Frontal cortex (tissue), 4 donors: ENCODE measurements around the gene ZNF507. TPM values are rescaled to one million over a fixed set of nuclear protein-coding genes. Genes with fewer than 3 reads are reported as not detected.
A peak's percentile ranks its signal among the peaks of the same experiment; 100 is the strongest.

Experiments
- DNase-seq, 2 donors: peaks; one replicate each; pipeline ENCODE4 v3.0.0; 2012; ENCODE audit warnings: low spot score in 2 of 2
- FAIRE-seq: peaks from 2 replicates; lab custom pipeline; 2012; peaks lifted over from hg19 to GRCh38; lab: Jason Lieb, UNC
- total RNA-seq: library from RNA; depleted of rRNA; stranded (reverse); fragments of >200 nt; gene quantifications from one replicate; pipeline ENCODE4 v1.2.3, GENCODE V29; 2014
- donor health status: control.
- donor health status: control.
- donor health status: control.

Gene ZNF507
- 24.1 TPM for total RNA-seq

DNA sequence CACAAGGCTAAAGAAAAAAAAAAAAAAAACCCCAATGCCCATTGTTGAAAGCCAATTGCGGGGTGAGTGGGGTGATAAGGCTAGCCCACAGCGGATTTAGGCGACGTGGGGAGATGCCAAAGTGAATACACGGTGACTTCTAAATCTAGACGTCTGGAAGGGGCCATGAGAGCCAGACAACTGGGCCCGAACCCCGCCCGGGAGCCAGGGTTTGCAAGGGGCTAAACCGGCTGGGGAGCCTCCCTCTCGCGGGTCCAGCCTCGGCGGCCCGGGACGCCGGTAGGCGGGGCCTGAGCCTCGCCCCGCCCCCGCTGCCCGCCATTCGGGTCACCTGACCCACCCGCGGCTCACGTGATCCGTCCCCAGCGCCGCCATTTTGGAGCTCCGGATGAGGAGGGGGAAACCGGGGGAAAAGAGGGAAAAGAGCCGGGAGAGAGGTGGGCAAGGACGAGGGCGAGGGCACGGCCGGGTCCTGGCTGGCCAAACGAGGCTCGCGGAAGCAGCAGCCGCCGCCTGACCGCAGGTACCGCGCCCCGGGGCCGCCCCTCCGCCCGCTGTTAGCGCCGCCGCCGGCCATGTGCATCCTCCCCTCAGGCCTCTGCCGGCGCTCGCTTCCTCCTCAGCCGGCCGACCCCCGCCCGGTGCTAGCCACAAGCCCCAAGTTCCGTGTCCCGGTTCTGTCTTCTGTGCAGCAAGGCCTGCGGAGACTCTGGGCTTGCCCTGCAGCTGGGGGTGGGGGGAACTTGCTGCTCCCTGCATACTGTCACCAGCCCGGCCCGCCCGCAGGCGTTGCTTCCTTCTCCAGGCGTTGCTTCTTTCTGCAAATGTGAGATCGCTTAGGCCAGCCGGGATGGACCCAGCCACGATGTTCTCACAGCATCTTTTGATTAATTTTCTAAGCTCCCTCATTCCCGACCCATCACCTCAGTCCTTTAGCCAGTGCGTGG is at the start of gene ZNF507:
ZNF507 (plus strand) TSS at position 350 of the 947 bp plus-strand sequence. CDS start 7,221 bp downstream, outside the sequence.
- peak; percentile 91 to 94 for DNase-seq
- FAIRE-seq = no peak

DNA sequence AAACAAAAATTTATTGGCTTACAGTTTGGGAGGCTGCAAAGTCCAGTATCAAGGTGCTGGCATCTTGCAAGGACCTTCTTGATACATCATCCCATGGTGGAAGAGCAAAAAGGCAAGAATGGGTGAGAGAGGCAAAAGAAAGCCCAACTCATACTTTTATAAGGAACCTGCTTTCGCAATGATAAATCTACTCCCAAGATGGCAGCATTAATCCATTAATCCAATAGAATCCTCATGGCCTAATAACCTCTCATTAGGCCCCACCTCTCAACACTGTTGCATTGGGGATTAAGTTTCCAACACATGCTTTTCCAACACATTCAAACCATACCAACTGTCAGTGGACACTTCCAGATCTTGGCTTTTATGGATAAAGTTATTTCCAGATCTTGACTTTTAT is 48.7 kb upstream of the ZNF507 start:
- FAIRE-seq (no peak), DNase-seq (no peak)

GRCh38 chr19:32302778-32303177 is 42.6 kb upstream of the ZNF507 start:
- FAIRE-seq = no peak

GRCh38 chr19:32303193-32303592 is 42.2 kb upstream of the ZNF507 start:
- no peak for FAIRE-seq
- no peak for DNase-seq

More at GRCh38 chr19:32302778-32303177, 42.6 kb upstream of the ZNF507 start:
- no peak for DNase-seq

DNA sequence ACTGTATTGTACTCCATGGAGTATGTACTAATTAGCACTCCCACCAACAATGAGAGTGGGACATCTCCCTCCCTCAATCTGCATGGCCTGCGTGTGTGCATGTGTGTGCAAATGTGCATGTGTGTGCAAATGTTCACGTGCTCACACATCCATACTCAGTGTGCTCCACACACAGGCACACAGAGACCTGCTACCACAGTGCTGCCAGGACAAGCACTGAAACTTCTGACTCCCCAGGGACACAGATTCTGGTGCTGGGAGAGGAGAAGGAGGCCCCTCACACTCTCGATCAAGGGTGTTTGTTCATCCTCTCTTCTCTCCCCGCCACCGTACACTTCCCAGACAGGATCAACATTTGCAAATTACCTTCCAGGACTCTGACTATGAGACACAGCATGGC is 37.8 kb upstream of the ZNF507 start:
- no peak for DNase-seq
- FAIRE-seq = no peak

GRCh38 chr19:32308431-32309077 is 36.9 kb upstream of the ZNF507 start:
- FAIRE-seq = no peak

GRCh38 chr19:32309711-32310390 is 35.6 kb upstream of the ZNF507 start:
- DNase-seq (no peak), FAIRE-seq (no peak)

More at GRCh38 chr19:32308431-32309077, 36.9 kb upstream of the ZNF507 start:
- no peak for DNase-seq

- FAIRE-seq = no peak
- DNase-seq = no peak
These were observed 34.0 kb upstream of the ZNF507 start for GRCh38 chr19:32311371-32311770.

GRCh38 chr19:32313569-32314265 is 31.7 kb upstream of the ZNF507 start:
- no peak for DNase-seq
- no peak for FAIRE-seq

DNA sequence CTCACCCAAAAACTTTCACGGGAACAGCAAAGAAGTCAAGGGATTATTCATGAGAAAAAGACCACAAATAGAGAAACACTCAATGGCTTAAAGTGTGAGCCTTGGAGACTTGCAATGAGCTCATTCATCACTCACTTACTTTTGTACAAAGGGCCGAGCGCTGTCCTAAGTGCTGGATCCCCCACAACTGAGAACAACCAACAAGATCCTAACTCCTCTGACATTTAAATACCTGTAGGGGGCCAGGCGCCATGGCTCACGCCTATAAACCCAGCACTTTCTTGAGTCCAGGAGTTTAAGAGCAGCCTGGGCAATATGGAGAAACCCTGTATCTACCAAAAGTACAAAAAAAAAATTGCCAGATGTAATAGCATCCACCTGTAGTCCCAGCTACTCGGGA is 29.4 kb upstream of the ZNF507 start:
- DNase-seq = no peak
- FAIRE-seq = no peak

DNA sequence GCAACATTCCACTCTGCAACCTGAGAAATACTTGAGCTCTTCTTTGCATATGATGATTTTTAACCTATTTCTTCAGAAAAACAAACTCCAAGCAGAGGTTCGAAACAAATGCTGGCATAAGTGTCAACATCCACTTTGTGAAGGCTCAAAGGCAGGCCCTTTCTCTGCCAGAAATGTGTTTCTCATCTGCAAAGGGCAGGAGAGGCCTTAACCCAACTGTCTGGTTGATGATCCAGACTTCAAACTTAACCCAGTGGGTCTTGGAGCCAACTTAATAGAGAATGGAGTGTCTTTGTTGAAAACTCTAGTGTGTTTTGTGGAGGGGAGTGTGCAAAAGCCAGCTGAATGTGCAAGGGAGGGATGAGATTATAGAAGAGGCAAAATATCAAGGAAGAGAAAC is 28.3 kb upstream of the ZNF507 start:
- DNase-seq (no peak), FAIRE-seq (no peak)

- FAIRE-seq (no peak), DNase-seq (peak in 1 of 2 donors; percentile 43)
These were observed 26.4 kb upstream of the ZNF507 start for GRCh38 chr19:32318884-32319520.

GRCh38 chr19:32322541-32322940 is 22.9 kb upstream of the ZNF507 start:
- FAIRE-seq (no peak), DNase-seq (no peak)

- FAIRE-seq (peak; percentile 85), DNase-seq (peak in 1 of 2 donors; percentile 31)
These were observed 20.7 kb upstream of the ZNF507 start for GRCh38 chr19:32324631-32325285.

DNA sequence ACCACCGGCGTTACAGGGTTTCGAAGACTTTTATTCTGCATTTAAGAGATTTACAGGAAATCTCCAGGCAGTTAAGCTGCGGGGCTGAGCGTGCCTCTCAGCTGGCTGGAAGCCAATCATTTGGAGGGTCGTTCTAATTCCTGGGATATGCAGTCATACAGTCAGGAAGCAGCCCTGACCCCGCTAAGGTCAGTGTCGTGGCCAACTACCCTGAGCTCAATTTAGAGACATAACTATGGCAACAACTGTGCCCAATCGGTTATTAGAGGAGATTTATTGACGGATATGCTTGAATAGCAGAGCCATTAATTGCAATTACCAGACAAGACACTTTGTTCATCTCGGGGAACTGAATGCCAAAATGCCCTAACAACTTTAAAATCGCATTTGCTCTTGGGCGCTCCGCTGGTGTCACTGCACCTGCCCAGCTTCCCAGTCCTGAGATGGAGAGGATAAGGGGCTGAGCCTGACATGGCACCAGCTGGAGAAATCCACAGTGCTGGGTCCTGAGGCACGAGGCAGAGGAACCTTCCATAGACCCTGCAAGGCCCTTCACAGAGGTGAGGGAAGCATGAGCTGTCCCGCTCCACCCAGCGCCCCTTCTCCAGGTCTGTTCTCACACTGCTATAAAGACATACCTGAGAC is 15.1 kb upstream of the ZNF507 start:
- DNase-seq (no peak), FAIRE-seq (no peak)

- FAIRE-seq (no peak), DNase-seq (no peak)
These were observed 12.2 kb upstream of the ZNF507 start for GRCh38 chr19:32333227-32333626.

GRCh38 chr19:32336259-32337083 is 8.9 kb upstream of the ZNF507 start:
- no peak for FAIRE-seq
- peak in 1 of 2 donors; percentile 40 for DNase-seq
